NCI-H1417 (cell line): Measurements from ENCODE around the gene KCTD11.

Experiments used
- DNase-seq, 3 experiments: peaks; one replicate each; lab custom pipeline; 2025; lab: John Stamatoyannopoulos, UW

KCTD11 gene

DNA sequence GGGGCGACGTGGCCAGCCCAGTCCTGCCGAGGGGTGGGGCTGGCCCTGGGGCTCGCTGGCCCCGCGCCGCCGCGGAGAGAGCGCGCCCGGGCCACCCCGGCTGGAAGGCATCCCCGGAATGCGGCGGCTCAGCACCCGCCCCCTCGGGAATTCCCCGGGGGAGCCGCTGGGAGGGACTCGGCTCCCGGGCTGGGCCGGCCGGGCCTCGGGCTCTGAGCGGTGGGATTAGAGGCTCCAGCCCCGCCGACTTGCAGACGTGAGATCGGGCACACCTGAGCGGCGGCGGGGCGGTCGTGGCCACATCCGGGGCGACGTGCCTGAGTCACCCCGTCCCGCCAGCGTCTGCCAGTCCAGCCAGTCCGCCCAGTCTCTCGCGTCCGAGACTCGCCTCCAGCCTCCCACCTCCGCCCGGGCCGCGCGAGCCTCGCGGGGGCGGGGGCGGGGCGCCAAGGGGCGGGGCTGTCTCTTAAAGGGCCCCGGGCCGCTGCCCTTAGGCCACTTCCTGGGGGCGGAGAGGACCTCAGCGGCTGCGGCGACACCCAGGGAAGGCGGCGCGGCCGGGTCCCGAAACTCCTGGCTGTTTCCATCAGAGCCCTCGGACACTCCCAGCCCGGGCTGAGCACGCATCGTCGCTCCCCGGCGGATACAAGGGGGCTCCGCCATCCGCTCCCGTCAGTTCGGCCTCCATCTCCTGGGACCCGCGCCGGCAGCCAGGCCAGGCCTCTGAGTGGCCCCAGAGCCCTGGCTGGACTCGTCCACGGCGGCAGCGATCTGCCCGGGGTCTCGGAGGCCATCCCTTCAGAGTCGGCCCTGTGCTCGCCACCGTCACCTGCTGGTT is at the start of gene KCTD11:
Gene KCTD11 (plus strand): TSS at position 498 of the 838 bp plus-strand sequence.
- DNase-seq, result peak; percentile 33 to 71 (median 57)

DNA sequence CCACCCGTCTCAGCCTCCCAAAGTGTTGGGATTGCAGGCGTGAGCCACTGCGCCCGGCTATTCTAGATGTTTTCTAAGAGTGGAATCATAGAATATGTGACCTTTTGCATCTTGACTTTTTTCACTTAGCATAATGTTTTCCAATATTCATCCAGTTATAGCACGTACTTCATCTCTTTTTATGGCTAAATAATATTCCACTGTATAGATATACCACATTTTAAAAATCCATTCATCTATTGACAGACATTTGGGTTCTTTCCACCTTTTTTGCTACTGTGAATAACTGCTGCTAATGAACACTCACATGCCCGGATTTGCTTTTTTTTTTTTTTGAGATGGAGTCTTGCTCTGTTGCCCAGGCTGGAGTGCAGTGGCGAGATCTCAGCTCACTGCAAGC is 47.8 kb upstream of the KCTD11 start:
- DNase-seq, result no peak

DNA sequence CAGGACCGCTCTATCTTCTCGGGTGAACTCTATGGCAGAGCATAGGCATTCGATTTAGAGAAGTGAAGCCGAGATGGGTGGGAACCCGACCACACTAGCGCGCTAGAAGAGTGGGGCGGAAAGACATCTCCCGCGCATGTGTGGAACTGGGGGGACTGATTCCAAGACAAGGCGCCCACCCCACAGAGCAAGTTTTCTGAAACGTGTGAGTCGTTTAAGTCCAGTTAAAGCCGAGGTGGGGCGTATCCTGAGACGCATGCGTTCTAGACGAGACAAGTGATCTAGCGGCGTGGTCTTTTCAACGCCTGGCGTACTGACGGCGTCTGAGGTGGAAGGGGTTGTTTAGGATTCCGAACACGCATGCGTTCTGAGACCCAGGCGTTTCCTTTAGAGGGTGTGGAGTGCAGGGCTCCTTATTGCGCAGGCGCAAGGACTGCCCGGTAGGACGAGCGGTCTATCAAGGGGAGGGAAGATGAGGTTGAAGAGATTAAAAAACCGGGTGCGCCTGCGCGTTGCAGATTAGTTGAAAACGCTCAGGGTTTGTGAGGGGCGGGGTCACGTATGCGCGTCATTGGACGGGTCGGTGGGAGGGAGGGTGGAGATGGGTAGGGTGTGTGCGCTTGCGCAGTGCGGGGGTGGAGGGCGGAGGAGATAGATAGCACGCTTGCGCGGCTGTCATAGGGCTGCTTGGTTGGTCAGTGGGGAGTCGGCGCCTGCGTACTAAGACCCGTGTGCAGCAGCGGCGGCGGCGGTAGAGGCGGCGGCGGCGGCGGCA is 44.9 kb upstream of the KCTD11 start, which contains the start of gene EIF5A:
Gene EIF5A (plus strand): TSS at position 718 of the 775 bp plus-strand sequence. CDS start 2,008 bp downstream, outside the sequence.
- peak; percentile 96 to 99 (median 96) for DNase-seq

DNA sequence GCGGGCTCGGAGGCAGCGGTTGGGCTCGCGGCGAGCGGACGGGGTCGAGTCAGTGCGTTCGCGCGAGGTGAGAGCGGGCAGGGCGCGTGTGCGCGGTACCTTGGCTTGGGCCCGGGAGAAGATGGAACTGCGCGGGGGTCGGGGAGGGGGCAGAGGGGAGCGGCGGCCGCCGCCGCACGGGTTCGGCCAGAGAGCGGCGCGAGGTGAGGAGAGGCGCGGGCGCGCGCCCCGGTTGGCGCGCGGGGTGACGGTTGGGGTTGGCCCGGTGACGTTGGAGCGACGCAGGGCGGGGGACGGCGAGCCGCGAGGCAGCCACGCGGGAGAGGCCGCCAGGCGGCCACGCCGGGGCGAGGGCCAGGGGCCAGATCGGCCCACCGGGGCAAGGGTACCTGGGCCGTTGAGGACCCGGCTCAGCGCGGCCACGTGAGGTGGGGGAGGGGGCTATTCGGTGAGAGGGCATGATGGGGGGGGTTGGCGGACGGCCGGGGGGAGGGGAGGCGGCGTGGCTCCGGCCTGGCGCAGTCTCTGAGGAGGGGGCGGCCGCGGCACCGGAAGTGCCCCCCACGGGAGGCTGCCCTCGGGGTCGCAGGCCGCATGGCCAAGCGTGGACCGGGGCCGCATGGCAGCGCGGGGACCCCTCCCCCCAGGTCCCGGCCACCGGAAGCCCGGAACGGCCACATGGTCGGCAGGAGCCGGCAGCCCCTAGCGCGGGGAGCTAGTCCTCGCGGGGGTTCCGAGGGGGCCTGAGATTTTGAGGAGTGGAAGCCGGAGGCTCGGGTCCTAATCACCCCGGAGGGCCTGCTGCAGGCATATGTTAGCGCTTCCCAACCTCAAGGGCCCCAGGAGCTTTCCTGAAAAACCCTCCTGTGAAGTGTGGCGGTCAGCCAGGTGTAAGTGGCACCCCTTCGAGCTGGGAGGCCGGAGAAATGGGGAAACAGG is 44.0 kb upstream of the KCTD11 start:
- DNase-seq, result peak in 1 of 3 experiments; percentile 60

DNA sequence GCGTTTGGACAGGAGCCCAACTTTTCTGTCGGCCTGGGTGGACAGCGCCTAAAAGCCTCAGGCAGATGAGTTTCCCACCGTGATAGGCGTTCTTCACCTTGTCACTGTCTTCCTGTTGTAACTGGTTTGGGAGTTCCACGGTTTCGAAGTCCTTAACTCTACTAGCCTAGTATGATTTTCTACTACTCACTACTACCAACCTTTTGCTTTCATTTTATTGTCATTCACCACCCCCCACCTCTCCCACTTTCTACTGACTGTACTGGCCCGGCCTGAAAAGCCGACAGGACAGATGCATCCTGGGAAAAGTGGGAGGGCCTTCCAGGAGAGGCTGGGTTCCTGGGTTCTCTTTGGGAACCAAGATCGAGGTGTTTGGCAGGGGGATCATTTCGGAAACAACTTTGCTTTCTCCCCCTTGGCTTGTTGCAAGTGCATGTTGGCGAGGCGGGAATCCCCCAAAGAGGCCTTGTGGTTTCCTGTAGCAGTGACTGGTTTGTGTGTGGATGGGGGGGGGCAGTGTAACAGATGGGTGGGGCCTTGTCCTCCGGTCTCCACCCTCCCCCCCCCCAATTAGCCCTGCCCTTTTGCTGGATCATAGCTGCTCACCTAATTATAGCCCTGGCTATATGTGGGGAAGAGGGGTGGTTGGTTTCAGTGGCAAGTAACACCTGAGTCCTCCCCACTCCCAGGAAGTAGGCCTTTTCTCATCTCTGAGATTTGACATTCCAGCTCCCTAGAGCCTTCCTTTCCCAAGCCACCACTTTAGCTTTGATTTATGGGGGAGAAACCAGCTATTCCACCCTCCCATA is 43.1 kb upstream of the KCTD11 start:
- DNase-seq, result peak; percentile 50 to 68 (median 51)

DNA sequence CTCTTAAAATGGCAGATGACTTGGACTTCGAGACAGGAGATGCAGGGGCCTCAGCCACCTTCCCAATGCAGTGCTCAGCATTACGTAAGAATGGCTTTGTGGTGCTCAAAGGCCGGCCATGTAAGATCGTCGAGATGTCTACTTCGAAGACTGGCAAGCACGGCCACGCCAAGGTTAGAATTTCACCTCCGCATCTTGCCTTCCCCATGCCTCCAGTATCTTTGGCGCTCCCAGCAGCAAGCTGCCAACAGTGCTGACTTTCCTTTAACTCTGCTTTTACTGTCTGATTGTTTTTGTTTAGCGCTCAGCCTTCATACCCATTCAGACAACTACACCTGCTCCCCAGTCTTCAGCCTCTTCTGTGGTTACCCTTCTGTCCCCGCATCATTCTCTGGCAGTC is 42.3 kb upstream of the KCTD11 start:
- peak in 1 of 3 experiments; percentile 4 for DNase-seq

- DNase-seq, result peak in 1 of 3 experiments; percentile 7
Observed at GRCh38 chr17:7311110-7311705, 40.8 kb upstream of the KCTD11 start.

GRCh38 chr17:7312432-7313087 is 39.4 kb upstream of the KCTD11 start:
- no peak for DNase-seq

- no peak for DNase-seq
Observed at GRCh38 chr17:7313088-7313889, 38.7 kb upstream of the KCTD11 start.

GRCh38 chr17:7313890-7314718 is 37.9 kb upstream of the KCTD11 start:
- DNase-seq, result no peak

DNA sequence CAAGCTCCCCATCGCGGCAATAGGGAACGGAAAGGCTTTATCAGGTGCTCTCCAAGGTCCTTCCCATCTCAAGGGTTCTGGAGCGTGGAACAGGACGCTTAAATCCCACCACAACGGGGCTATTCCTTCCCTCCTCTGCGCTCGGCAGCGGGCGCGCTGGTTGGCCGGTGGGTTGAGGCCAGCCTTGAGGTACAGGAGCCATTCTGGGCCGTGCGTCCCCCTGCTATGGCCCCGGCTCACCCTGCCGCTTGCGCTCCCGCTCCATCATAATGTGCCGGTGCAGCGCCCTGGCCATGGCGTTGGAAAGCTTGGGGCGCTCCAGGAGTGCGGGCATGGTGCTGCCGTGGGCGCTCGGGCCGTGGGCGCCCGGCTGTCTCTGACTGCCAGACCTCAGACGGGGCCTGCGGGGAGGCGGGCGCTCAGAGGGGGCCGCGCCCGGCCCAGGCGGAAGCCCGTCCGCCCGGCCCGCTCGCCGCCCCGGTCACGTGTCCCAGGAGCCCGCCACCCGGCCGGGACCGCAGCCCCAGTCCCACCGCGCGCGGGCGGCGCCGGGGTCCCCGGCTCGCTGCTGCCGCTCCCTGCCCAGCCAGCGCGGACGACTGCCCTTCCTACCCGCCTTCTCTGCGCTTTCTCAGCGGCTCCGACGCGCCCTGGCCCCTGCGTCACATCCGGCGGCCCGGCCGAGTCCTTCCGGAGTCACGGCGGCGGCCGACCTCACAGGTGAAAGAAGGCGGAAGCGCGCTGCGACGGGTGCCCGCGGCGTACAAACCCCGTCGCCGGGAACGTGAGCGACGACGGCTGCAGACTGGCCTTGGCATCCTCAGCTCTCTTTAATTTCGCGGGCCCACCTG is 37.0 kb upstream of the KCTD11 start, which contains the start of gene GPS2:
Gene GPS2 (minus strand): TSS at position 642 of the 851 bp plus-strand sequence. CDS start 308 bp downstream, at position 334.
- peak; percentile 71 to 87 (median 82) for DNase-seq

DNA sequence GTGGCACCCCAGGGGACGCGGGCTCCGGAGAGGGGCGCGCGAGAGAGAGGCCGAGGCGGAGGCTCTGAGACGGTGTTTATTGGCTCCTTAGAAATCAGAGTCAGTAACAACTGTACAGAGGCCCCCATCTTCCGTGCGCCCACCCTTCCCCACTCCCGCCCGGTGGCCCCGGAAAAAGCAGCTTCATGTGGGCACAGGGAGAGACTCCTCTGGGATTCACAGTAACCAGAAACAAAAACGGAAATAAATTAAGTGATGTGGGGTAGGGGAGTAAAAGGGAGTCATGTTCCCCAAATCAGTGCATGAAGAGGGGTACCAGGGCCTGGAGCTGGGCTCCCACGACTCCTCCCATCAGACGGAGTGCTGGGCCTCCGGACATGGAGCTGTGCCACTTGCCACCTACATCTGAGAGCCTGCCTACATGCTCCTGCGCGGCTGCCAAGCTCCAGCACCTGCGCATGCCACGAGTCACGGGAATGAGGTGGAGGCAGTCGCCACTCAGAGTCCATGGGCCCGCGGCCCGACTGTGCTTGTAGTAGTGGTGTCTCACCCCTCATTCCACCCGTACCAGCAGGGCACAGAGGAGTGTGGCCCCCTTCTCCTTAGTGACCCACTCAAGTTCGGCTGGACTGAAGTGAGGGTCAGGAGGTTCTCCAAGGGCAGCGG is 36.3 kb upstream of the KCTD11 start:
- peak in 1 of 3 experiments; percentile 13 for DNase-seq

GRCh38 chr17:7317161-7317803 is 34.7 kb upstream of the KCTD11 start:
- DNase-seq, result no peak

DNA sequence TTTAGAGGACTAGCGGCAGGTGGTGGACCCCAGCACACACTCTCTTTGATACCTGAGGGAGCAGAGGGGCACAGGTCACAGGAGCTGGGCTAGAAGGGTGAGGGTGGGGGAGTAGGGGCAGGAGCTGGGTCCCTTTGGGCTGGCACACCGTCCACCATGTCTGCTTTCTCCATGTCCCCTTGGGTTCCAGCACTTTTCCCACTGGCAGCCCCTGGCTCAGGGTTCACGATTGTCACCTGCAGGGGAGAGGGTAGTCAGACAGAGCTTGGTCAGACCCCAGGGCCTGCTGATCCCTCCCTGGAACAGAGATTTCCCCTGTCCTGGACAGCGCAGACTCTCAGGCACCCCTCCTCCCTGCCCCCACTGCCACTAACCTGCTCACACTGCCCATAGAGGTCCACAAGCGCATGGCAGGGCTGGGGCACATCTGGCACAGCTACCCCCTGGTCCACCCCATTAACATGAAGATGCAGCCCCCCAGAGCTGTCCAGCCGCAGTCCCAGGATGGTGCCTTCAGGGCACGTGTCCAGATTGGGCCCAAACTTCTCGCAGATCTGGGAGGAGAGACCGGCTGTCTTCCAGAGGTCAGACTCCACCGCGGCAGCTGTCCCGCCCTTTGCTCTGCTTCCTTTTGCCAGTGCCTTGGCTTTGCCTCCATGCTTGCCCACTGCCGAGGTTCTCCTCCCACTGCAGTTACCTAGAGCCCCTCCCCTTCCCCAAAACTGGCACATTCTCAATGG is 33.7 kb upstream of the KCTD11 start:
- no peak for DNase-seq

DNA sequence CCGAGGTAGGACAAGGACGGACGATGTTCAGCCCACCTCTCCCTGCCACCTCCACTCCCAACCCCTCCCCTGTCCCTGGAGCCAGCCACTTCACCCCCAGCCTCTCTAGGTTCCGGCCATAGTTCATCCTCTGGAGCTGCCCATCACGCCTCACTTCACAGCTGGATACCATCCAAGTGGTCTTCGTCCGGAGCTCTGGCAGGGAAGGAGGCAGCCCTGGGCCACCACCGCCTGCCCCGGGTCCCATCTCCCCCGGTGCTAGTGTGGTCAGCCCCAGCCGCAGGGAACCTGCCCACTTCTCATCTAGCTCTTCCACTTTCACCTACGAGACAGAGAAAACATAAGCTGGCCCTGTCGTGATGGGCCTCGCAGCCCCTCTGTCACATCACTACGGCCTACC is 30.5 kb upstream of the KCTD11 start:
- no peak for DNase-seq
